HG03097 (cell line): ENCODE measurements around the gene DCPS.
"Not testable (repeated sequence)": the region's sequence is repeated elsewhere in the genome, so short reads cannot be mapped to it uniquely, and the experiment has no call there.

Source experiments
- ATAC-seq: cut with Tn5 transposase; IDR thresholded peaks from one replicate; pipeline ENCODE4 v1.9.1; 2021; ENCODE audit not compliant: unreplicated experiment, low FRiP score

The DCPS gene

GRCh38 chr11:126375726-126376125 lies 71.9 kb downstream of the DCPS start:
- no peak for ATAC-seq

GRCh38 chr11:126378763-126379162 lies 74.9 kb downstream of the DCPS start:
- ATAC-seq = no peak

GRCh38 chr11:126380909-126381308 lies 77.0 kb downstream of the DCPS start:
- no peak for ATAC-seq

- ATAC-seq = not testable (repeated sequence)
These were observed 78.1 kb downstream of the DCPS start for GRCh38 chr11:126381960-126382359.

GRCh38 chr11:126382641-126383040 lies 78.8 kb downstream of the DCPS start:
- ATAC-seq = not testable (repeated sequence)

GRCh38 chr11:126383339-126384335 lies 79.8 kb downstream of the DCPS start:
- ATAC-seq = no peak

- no peak for ATAC-seq
These were observed 80.7 kb downstream of the DCPS start for GRCh38 chr11:126384449-126385070.

GRCh38 chr11:126385991-126386728 lies 82.3 kb downstream of the DCPS start:
- ATAC-seq = no peak

- not testable (repeated sequence) for ATAC-seq
These were observed 82.8 kb downstream of the DCPS start for GRCh38 chr11:126386729-126387071.

DNA sequence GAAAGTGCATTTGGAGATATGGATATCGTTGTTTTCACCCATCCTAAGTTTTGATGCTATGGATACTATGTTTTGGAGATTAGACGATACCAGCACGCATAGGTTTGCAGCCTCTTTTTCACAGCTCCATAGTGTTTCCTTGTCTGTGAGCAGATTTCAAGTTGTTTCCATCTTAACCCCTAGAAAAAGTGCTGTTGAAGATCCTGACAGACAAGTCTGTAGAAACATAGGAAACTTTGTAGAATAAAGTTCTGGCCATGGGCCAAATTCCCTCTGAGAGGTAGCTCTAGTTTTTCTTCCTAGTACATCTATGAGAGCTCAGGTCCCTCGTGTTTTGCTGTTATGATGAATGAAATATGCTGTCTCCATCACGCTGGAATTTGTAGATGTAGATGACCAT lies 84.0 kb downstream of the DCPS start:
- no peak for ATAC-seq

DNA sequence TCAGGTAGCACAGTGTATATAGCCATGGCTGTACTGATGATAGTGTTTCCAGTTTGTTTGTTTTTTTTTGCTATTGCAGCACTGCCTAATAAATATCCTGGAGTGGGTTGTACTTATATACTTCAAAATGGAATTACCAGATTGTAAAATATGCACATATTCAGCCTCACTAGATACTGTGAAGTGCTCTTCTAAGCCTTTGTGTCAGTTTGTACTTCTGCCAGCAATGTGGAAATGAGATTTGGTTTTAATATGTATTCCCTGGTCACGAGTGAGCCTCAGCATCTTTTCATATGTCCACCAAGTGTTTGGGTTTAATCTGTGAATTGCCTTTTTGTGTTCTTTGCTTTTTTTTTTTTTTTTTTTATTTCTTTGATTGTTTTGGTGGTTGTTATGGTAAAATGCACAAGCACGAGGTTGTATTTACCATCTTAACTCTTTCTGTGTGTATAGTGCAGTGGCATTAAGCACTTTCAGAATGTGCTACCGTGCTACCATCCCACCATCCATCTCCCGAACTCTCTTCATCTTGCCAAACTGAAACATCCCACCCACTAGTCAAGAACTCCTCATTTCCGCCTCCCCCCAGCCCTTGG lies 86.5 kb downstream of the DCPS start:
- ATAC-seq = no peak

GRCh38 chr11:126391286-126391954 lies 87.6 kb downstream of the DCPS start:
- no peak for ATAC-seq

- peak; percentile 80 for ATAC-seq
These were observed 88.2 kb downstream of the DCPS start for GRCh38 chr11:126391970-126392632.

GRCh38 chr11:126392633-126393013 lies 88.8 kb downstream of the DCPS start:
- ATAC-seq = peak; percentile 36

DNA sequence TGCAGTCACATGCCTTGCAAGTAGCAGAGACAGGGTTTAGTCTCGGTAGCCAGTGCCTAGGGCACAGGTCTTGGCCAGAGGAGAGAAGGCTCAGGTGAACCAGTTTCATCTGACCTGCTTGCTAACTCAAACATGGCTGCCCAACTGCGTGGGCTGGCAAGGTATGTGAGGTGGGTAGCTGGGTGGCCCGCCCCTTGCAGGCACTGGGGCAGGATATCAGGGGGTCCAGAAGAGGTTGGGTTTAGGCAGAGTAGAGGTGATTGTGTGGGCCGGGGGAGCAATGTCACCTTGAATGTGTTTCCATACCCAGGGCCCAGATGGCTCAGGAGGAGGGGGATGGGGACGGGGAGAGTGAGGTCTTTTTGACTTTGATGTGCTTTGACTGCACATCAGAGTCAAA lies 89.3 kb downstream of the DCPS start:
- ATAC-seq = no peak

- ATAC-seq = no peak
These were observed 90.2 kb downstream of the DCPS start for GRCh38 chr11:126394036-126394435.

GRCh38 chr11:126394634-126395072 lies 90.8 kb downstream of the DCPS start:
- not testable (repeated sequence) for ATAC-seq
